H9 (cell line): Measurements from ENCODE around the gene HDHD3. TPM values are rescaled to one million over a fixed set of nuclear protein-coding genes. Genes with fewer than 3 reads are reported as not detected.

Experiments used
- DNase-seq: peaks from one replicate; pipeline ENCODE4 v3.0.0-alpha.2; 2017
- H2AFZ ChIP-seq: one replicate; pipeline ENCODE4 v1.6.1; 2013; ENCODE audit warnings: mild to moderate bottlenecking, low read length, control low read depth, moderate library complexity
- H2AK5ac ChIP-seq: 2 replicates; pipeline ENCODE4 v1.6.1; 2013; ENCODE audit warnings: low read length, control low read depth, mixed read lengths; ENCODE audit not compliant: insufficient read length
- H2BK120ac ChIP-seq: one replicate; pipeline ENCODE4 v1.6.1; 2013; ENCODE audit warnings: low read depth, mild to moderate bottlenecking, low read length, control low read depth, inconsistent platforms; ENCODE audit not compliant: poor library complexity, severe bottlenecking
- H2BK12ac ChIP-seq: 2 replicates; pipeline ENCODE4 v1.6.1; 2013; ENCODE audit warnings: low read length, control low read depth, mixed read lengths, low read depth; ENCODE audit not compliant: insufficient read length
- H2BK15ac ChIP-seq: 2 replicates; pipeline ENCODE4 v1.6.1; 2013; ENCODE audit warnings: low read depth, low read length, control low read depth
- H2BK20ac ChIP-seq: one replicate; pipeline ENCODE4 v1.6.1; 2013; ENCODE audit warnings: low read depth, mild to moderate bottlenecking, low read length, control low read depth, inconsistent platforms; ENCODE audit not compliant: poor library complexity, severe bottlenecking
- H2BK5ac ChIP-seq: 2 replicates; pipeline ENCODE4 v1.6.1; 2013; ENCODE audit warnings: low read length, control low read depth, mixed read lengths; ENCODE audit not compliant: insufficient read length
- H3K14ac ChIP-seq: 2 replicates; pipeline ENCODE4 v1.6.1; 2013; ENCODE audit warnings: low read length, control low read depth; ENCODE audit not compliant: insufficient read depth
- H3K18ac ChIP-seq: 2 replicates; pipeline ENCODE4 v1.6.1; 2013; ENCODE audit warnings: low read depth, mild to moderate bottlenecking, mixed read lengths, low read length, control low read depth; ENCODE audit not compliant: insufficient read length
- H3K23ac ChIP-seq: 2 replicates; pipeline ENCODE4 v1.6.1; 2013; ENCODE audit warnings: low read length, control low read depth, mixed read lengths, low read depth; ENCODE audit not compliant: insufficient read length
- H3K23me2 ChIP-seq: 2 replicates; pipeline ENCODE4 v1.6.1; 2013; ENCODE audit warnings: low read depth, mild to moderate bottlenecking, mixed read lengths, low read length, control low read depth; ENCODE audit not compliant: insufficient read length, poor library complexity, severe bottlenecking
- H3K27ac ChIP-seq: 2 replicates; pipeline ENCODE4 v1.5.1; 2013; ENCODE audit warnings: low read length, control low read depth, mixed read lengths, low read depth; ENCODE audit not compliant: insufficient read length
- H3K27me3 ChIP-seq: 2 replicates; pipeline ENCODE4 v1.6.1; 2013; ENCODE audit warnings: low read length, control low read depth, inconsistent platforms; ENCODE audit not compliant: insufficient read depth
- H3K4ac ChIP-seq: 2 replicates; pipeline ENCODE4 v1.6.1; 2013; ENCODE audit warnings: low read depth, mild to moderate bottlenecking, control low read depth, inconsistent platforms, low read length, moderate library complexity
- H3K4me1 ChIP-seq: 2 replicates; pipeline ENCODE4 v1.6.1; 2013; ENCODE audit warnings: low read length, control low read depth, inconsistent platforms; ENCODE audit not compliant: insufficient read depth
- H3K4me2 ChIP-seq: 2 replicates; pipeline ENCODE4 v1.6.1; 2013; ENCODE audit warnings: low read length, control low read depth, mixed read lengths; ENCODE audit not compliant: insufficient read length, insufficient read depth
- H3K56ac ChIP-seq: 2 replicates; pipeline ENCODE4 v1.6.1; 2013; ENCODE audit warnings: low read depth, mild to moderate bottlenecking, mixed read lengths, low read length, control low read depth; ENCODE audit not compliant: insufficient read length
- H3K79me1 ChIP-seq: 2 replicates; pipeline ENCODE4 v1.6.1; 2013; ENCODE audit warnings: low read depth, mild to moderate bottlenecking, moderate library complexity, low read length, control low read depth, inconsistent platforms; ENCODE audit not compliant: insufficient read depth, poor library complexity, severe bottlenecking
- H3K79me2 ChIP-seq: 2 replicates; pipeline ENCODE4 v1.6.1; 2013; ENCODE audit warnings: low read length, control low read depth, inconsistent platforms; ENCODE audit not compliant: insufficient read depth
- H3K9ac ChIP-seq: 2 replicates; pipeline ENCODE4 v1.6.1; 2013; ENCODE audit warnings: low read length, control low read depth, mixed read lengths; ENCODE audit not compliant: insufficient read length; ENCODE audit errors: extremely low read depth
- H3K9me3 ChIP-seq: one replicate; pipeline ENCODE4 v1.6.1; 2013; ENCODE audit warnings: low read depth, low read length, inconsistent platforms; ENCODE audit not compliant: control insufficient read depth
- H3T11ph ChIP-seq: one replicate; pipeline ENCODE4 v1.6.1; 2013; ENCODE audit warnings: mild to moderate bottlenecking, low read length, control low read depth, inconsistent platforms
- H4K20me1 ChIP-seq: one replicate; pipeline ENCODE4 v1.6.1; 2013; ENCODE audit not compliant: control insufficient read depth, insufficient read length, insufficient read depth
- H4K5ac ChIP-seq: 2 replicates; pipeline ENCODE4 v1.6.1; 2013; ENCODE audit warnings: low read depth, mild to moderate bottlenecking, mixed read lengths, low read length, control low read depth; ENCODE audit not compliant: insufficient read length
- H4K8ac ChIP-seq: replicated peaks from 2 replicates; pipeline ENCODE4 v1.6.1; 2013; ENCODE audit warnings: low read length, control low read depth, mixed read lengths, low read depth; ENCODE audit not compliant: insufficient read length
- H4K91ac ChIP-seq: 2 replicates; pipeline ENCODE4 v1.6.1; 2013; ENCODE audit warnings: low read depth, mild to moderate bottlenecking, moderate library complexity, mixed read lengths, low read length, control low read depth; ENCODE audit not compliant: insufficient read length
- H3K27ac Mint-ChIP-seq, 3 experiments: 2 replicates in 2 of 3; 3 replicates in 1 of 3; pipeline ENCODE4 v1.8.0; 2020 to 2021; ENCODE audit warnings: mixed read lengths in 3 of 3, mild to moderate bottlenecking in 1 of 3, moderate library complexity in 1 of 3
- H3K27me3 Mint-ChIP-seq: 2 replicates; pipeline ENCODE4 v1.8.0; 2021; ENCODE audit warnings: low read depth, mild to moderate bottlenecking, moderate library complexity, mixed read lengths
- H3K36me3 Mint-ChIP-seq, 3 experiments: 2 replicates in 2 of 3; 3 replicates in 1 of 3; pipeline ENCODE4 v1.8.0; 2020 to 2021; ENCODE audit warnings: low read depth in 3 of 3, mixed read lengths in 3 of 3; ENCODE audit not compliant: insufficient read depth in 1 of 3
- H3K4me1 Mint-ChIP-seq, 2 experiments: 2 replicates each; pipeline ENCODE4 v1.8.0; 2020; ENCODE audit warnings: mixed read lengths in 2 of 2
- H3K4me3 Mint-ChIP-seq, 2 experiments: 2 replicates in 1 of 2; 3 replicates in 1 of 2; pipeline ENCODE4 v1.8.0; 2020 to 2021; ENCODE audit warnings: mild to moderate bottlenecking in 2 of 2, mixed read lengths in 2 of 2, moderate library complexity in 1 of 2
- H3K9me3 Mint-ChIP-seq, 2 experiments: 2 replicates in 1 of 2; 3 replicates in 1 of 2; pipeline ENCODE4 v1.8.0; 2020; ENCODE audit warnings: mild to moderate bottlenecking in 2 of 2, mixed read lengths in 2 of 2, moderate library complexity in 1 of 2
- CTCF ChIP-seq: fragments of 200-600 bp; sonication (generic); conservative IDR thresholded peaks from 3 replicates; pipeline ENCODE4 v1.8.0; 2021; ENCODE audit warnings: antibody characterized with exemption, mild to moderate bottlenecking
- WGBS: extraction: QIAGEN DNeasy Blood & Tissue Kit; methylation state at CpG from one replicate; pipeline ENCODE4 v1.1.7; 2013; ENCODE audit warnings: missing lambda C conversion rate, low lambda C conversion rate, mixed read lengths; ENCODE audit not compliant: insufficient read length; ENCODE audit errors: extremely low coverage; 5-methylcytosine and 5-hydroxymethylcytosine counted together
- total RNA-seq: library from RNA; stranded (reverse); gene quantifications from 2 replicates; pipeline ENCODE4 v1.2.1, GENCODE V29; 2021

Gene HDHD3
- total RNA-seq, 1 experiment from 2014 or later, result 10.9 TPM

GRCh38 chr9:113425072-113425471 is 48.3 kb upstream of the HDHD3 start:
- DNase-seq, result no peak
- H3K4me1 Mint-ChIP-seq, result peaks cover 11 to 12% of the 10 kb centered on the region in 2 experiments
- H3K9me3 Mint-ChIP-seq, result no peaks in the 10 kb centered on the region
- no peak for TF ChIP-seq CTCF
- Histone ChIP-seq H2BK120ac (no peak overlapping the region), H3K4ac (no peak overlapping the region), H2AFZ (no peak overlapping the region), H3K27me3 (no peaks in the 10 kb centered on the region; the same call in 1 of the 2 replicates), H3K23me2 (no peaks in the 10 kb centered on the region), H2AK5ac (no peak overlapping the region), H2BK5ac (no peak overlapping the region), H3K9ac (no peak overlapping the region), H4K20me1 (no peaks in the 10 kb centered on the region), H2BK12ac (no peak overlapping the region), H3K4me1 (no peaks in the 10 kb centered on the region; the same call in 1 of the 2 replicates), H4K5ac (no peak overlapping the region), H3K9me3 (no peaks in the 10 kb centered on the region), H3T11ph (no peak overlapping the region), H4K8ac (no peak overlapping the region), H3K27ac (no peak overlapping the region), H3K4me2 (no peak overlapping the region), H3K14ac (peak overlapping the region; percentile 32; the same call in 1 of the 2 replicates), H3K79me1 (no peaks in the 10 kb centered on the region), H2BK20ac (no peak overlapping the region), H3K56ac (no peak overlapping the region), H4K91ac (no peak overlapping the region), H3K18ac (no peak overlapping the region), H3K79me2 (no peaks in the 10 kb centered on the region), H3K23ac (no peak overlapping the region), H2BK15ac (no peak overlapping the region)
- peak overlapping the region in 1 of 2 experiments; percentile 33; a peak in 1 of 5 replicates for H3K4me3 Mint-ChIP-seq
- no peaks in the 10 kb centered on the region for H3K36me3 Mint-ChIP-seq
- peaks cover 4% of the 10 kb centered on the region; the same call in 1 of the 2 replicates for H3K27me3 Mint-ChIP-seq
- WGBS, result no CpG with 5 or more reads among the region's 2 CpGs
- H3K27ac Mint-ChIP-seq, result peak overlapping the region in 2 of 3 experiments; percentile 83 to 88; a peak in 4 of 7 replicates
